Heart right ventricle (tissue), 16 donors: ENCODE measurements around the gene HTR1D. TPM values are rescaled to one million over a fixed set of nuclear protein-coding genes. Genes with fewer than 3 reads are reported as not detected.

Experiments used
- ATAC-seq, 8 donors: fragments of 200-7000 bp; cut with Tn5 transposase; one replicate each; pipeline ENCODE4 v1.9.1; 2020; ENCODE audit warnings: mild to moderate bottlenecking in 8 of 8, moderate library complexity in 8 of 8, moderate number of reproducible peaks in 1 of 8
- DNase-seq, 2 donors: peaks; one replicate each; pipeline ENCODE4 v3.0.0-alpha.2; 2020
- H3K27ac ChIP-seq, 10 donors: fragments of 200-600 bp; sonication (generic) in 2 of 10; one replicate each; pipeline versions ENCODE4 v1.5.0 to v1.8.0; 2020 to 2022; ENCODE audit warnings: mild to moderate bottlenecking in 3 of 10
- H3K27me3 ChIP-seq, 7 donors: fragments of 200-600 bp; one replicate each; pipeline ENCODE4 v1.8.0; 2021 to 2022; ENCODE audit warnings: mild to moderate bottlenecking in 2 of 7
- H3K36me3 ChIP-seq, 9 donors: fragments of 200-600 bp; sonication (generic) in 1 of 9; one replicate each; pipeline versions ENCODE4 v1.5.0 to v1.8.0; 2020 to 2022; ENCODE audit warnings: mild to moderate bottlenecking in 2 of 9
- H3K4me1 ChIP-seq, 9 donors: fragments of 200-600 bp; sonication (generic) in 1 of 9; one replicate each; pipeline versions ENCODE4 v1.5.0 to v1.8.0; 2020 to 2022; ENCODE audit warnings: mild to moderate bottlenecking in 4 of 9
- H3K4me3 ChIP-seq, 10 donors: fragments of 200-600 bp; sonication (generic) in 2 of 10; one replicate each; pipeline versions ENCODE4 v1.5.0 to v1.8.0; 2020 to 2022; ENCODE audit warnings: mild to moderate bottlenecking in 7 of 10, moderate library complexity in 2 of 10
- H3K9me3 ChIP-seq, 11 donors: fragments of 200-600 bp in 10 of 11; sonication (generic) in 2 of 11; one replicate each; pipeline versions ENCODE4 v1.5.0 to v1.8.0; 2013 to 2022; ENCODE audit warnings: mild to moderate bottlenecking in 2 of 11, control low read depth in 1 of 11, moderate library complexity in 1 of 11
- WGBS, 2 donors: extraction: QIAGEN DNeasy Blood & Tissue Kit; methylation state at CpG; one replicate each; pipeline ENCODE4 v1.1.7; 2013; ENCODE audit warnings: inconsistent platforms in 1 of 2; 5-methylcytosine and 5-hydroxymethylcytosine counted together
- intact Hi-C, 10 donors: fragments of 100-400 bp; cut with DNase I; formaldehyde crosslinking; loops; one replicate each; pipeline versions ENCODE4 v1.11.1 to v1.14.2; 2022
- polyA plus RNA-seq, 2 donors: library from polyadenylated mRNA; stranded (reverse); fragments of 200-250 nt; gene quantifications; one replicate each; pipeline ENCODE4 v1.2.3, GENCODE V29; 2013
- total RNA-seq, 10 donors: library from RNA; stranded (reverse); fragmentation: NEBNext Ultra II Directional in 3 of 10; extraction: Animal tissue kit (Norgen Biotek cat#: 25700) in 3 of 10; gene quantifications; one replicate each; pipeline versions ENCODE4 v1.2.1 to v1.2.4, GENCODE V29; 2021 to 2023
- TF ChIP-seq, protein P1 (sequence below), 9 donors: fragments of 200-600 bp; sonication (generic) in 2 of 9; IDR thresholded peaks; one replicate each; pipeline versions ENCODE4 v1.5.0 to v1.8.0; 2021 to 2022; ENCODE audit warnings: antibody characterized with exemption in 9 of 9, mild to moderate bottlenecking in 5 of 9, moderate library complexity in 1 of 9
- donor health status: Arrhythmogenic right ventricular cardiomyopathy.
- donor health status: ischemic (EF 13 %, LVEDD 7.1; RV severe dilation, severe dysfunction).
- donor health status: healthy with polysubstance abuse.
- donor health status: DM: no; HTN: yes; CAD: no.
- donor health status: DM: no; HTN: no; CAD: no.
- donor health status: ischemic (EF 25% LVEDD 6.9; RV normal size, moderate dysfunction).
- donor health status: ischemic (EF 25% LVEDD 5.7; RV mildly dilated, moderate dysfunction).
- donor health status: healthy.
- donor health status: DM: yes; HTN: yes; CAD: no.
- donor health status: Ischemic cardiomyopathy.
- donor health status: ischemic (EF 35%, LVEDD 5.7; RV mildly dilated, moderate dysfunction).
- donor health status: nonischemic (EF 11% LVEDD 7.7; RV severe dilation, severe dysfunction).
- donor health status: DM: yes; HTN: yes; CAD: no.
- donor health status: PGD.
- donor health status: ischemic (EF 29% LVEDD 5.4; RV normal size, mild dysfunction).
- donor health status: nonischemic (EF 23%, LVEDD 6.1; RV moderate dilation, normal function).

Gene HTR1D
- total and polyA plus RNA-seq, 12 donors, result 0.01 to 0.07 TPM; not detected in 10

DNA sequence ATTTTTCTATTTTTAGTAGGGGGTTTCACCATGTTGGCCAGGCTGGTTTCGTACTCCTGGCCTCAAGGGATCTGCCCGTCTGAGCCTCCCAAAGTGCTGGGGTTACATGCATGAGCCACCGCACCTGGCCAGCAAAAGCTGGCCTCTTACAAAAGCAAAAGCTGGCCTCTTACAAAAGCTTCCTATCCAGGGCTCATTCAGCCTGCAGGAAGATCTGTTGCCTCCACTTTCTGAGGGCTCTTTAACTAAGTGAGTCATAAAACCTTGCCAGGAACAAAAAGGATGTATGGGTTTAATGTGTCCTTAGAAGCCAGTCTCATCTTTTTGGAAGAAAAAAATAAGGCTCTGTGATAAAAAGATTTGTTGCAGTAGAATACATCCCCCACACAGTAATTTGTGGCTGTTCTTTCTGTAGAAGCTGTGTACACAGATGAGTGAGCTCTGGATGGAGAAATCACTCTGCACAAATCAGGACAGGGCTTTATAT is 15.0 kb downstream of the HTR1D start:
- Histone ChIP-seq H3K9me3 (no peaks in the 10 kb centered on the region), H3K27me3 (peaks cover 0 to 11% (median 0%) of the 10 kb centered on the region in 7 donors), H3K36me3 (no peaks in the 10 kb centered on the region), H3K4me1 (no peaks in the 10 kb centered on the region), H3K27ac (no peak overlapping the region), H3K4me3 (no peak overlapping the region)
- intact Hi-C loops, result loop anchor here in 1 of 10 donors (10.0 kb wide), 1 partner anchor 72 kb away; no protein-coding TSS in a partner anchor
- 69 to 76% methylated on average over 3 of the region's 3 CpGs for WGBS, 2 donors
- TF ChIP-seq, protein P1, sequence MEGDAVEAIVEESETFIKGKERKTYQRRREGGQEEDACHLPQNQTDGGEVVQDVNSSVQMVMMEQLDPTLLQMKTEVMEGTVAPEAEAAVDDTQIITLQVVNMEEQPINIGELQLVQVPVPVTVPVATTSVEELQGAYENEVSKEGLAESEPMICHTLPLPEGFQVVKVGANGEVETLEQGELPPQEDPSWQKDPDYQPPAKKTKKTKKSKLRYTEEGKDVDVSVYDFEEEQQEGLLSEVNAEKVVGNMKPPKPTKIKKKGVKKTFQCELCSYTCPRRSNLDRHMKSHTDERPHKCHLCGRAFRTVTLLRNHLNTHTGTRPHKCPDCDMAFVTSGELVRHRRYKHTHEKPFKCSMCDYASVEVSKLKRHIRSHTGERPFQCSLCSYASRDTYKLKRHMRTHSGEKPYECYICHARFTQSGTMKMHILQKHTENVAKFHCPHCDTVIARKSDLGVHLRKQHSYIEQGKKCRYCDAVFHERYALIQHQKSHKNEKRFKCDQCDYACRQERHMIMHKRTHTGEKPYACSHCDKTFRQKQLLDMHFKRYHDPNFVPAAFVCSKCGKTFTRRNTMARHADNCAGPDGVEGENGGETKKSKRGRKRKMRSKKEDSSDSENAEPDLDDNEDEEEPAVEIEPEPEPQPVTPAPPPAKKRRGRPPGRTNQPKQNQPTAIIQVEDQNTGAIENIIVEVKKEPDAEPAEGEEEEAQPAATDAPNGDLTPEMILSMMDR (IDR thresholded peaks at IDR 0.05), result no peak
- no peak for DNase-seq
- no peak for ATAC-seq

DNA sequence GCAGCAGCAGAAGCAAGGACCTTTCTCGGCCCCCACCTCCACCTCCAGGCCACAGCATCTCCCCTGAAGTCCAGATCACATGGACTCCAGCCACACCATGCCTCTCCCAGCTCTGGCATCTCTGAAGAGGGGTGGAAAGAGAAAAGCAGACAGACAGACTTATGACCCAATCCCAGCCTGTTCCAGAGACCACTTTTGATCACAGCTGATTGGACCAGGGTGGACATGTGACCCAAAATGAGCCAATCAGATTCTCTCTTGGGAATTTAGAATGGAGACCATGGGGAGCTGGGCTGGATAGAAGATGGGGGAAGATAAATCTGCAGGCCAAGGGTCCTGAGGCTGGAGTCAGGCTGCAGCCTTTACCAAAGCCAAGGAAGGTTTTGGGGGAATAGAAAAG is 16.4 kb downstream of the HTR1D start:
- Histone ChIP-seq H3K27ac (no peak overlapping the region), H3K9me3 (no peaks in the 10 kb centered on the region), H3K4me1 (no peaks in the 10 kb centered on the region), H3K36me3 (no peaks in the 10 kb centered on the region), H3K4me3 (no peak overlapping the region), H3K27me3 (peaks cover 0 to 11% (median 0%) of the 10 kb centered on the region in 7 donors)
- 82 to 87% methylated on average over 1 of the region's 1 CpG for WGBS, 2 donors
- intact Hi-C loops, result loop anchor here in 1 of 10 donors (10.0 kb wide), 1 partner anchor 74 kb away; no protein-coding TSS in a partner anchor
- DNase-seq (no peak), ATAC-seq (no peak)
- TF ChIP-seq, protein P1 (IDR thresholded peaks at IDR 0.05), result no peak

DNA sequence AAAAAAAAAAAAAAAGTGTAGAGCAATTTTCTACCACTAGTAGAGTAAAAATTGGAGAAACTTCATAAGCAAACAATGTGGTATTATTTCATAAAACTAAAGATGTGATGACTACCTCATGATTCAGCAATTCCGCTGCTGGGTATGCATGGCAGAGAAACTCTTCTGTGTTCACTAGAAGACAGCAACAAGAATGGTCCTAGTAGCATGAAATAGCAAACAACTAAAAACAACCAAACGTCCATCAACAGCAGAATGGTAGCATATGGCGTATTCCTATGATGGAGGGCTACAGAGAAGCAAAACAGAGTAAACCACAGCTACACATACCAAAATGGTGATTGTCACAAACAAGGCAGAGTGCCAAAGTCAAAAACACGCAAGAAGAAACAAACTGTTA is 18.9 kb downstream of the HTR1D start:
- 69 to 81% methylated on average over 4 of the region's 4 CpGs for WGBS, 2 donors
- no peak for DNase-seq
- TF ChIP-seq, protein P1 (IDR thresholded peaks at IDR 0.05), result no peak
- intact Hi-C loops, result no loop called here
- Histone ChIP-seq H3K36me3 (no peaks in the 10 kb centered on the region), H3K4me1 (no peaks in the 10 kb centered on the region), H3K27ac (no peak overlapping the region), H3K27me3 (peaks cover 0 to 8% (median 0%) of the 10 kb centered on the region in 7 donors), H3K9me3 (no peaks in the 10 kb centered on the region), H3K4me3 (no peak overlapping the region)
- ATAC-seq, result no peak

DNA sequence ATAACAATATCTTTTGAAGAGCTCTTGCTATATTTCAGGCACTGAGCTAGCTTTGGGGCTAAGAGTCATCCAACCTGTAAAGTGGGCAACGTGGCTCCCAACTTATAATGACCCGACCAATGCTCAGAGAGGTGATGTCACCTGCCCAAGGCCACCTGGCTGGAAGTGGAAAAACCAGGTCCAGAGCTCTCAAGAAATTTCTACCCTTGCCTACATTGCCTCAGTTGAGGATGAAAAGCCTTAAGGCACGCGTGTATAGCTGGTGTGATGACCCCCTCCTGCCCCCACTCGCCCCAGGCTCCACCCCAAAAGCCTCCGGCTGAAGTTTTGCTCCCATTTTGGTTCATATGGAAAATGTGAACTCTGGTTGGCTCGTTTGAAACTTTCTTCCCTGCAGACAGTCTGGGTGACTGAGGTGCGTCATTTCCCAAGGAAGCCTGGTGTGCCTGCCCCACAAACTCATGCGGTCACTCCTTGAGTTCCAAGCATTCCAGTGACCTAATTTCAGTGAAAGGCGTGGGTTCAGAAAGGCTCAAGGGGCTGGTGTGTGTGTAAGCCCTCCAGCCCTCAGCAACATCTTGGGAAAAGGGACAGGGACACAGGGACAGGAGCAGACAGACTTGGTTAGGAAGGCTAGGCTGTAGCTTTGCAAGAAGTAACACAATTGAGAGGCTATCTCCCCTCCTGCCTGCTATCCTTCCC is 20.5 kb downstream of the HTR1D start:
- no peaks in the 10 kb centered on the region for H3K36me3 ChIP-seq
- WGBS, 2 donors, result 53 to 64% methylated on average over 10 of the region's 10 CpGs
- intact Hi-C loops, result no loop called here
- H3K4me3 ChIP-seq, result no peak overlapping the region
- DNase-seq (no peak), ATAC-seq (peak in 3 of 8 donors; percentile 27 to 33 (median 30))
- H3K27me3 ChIP-seq, result peaks cover 0 to 8% (median 0%) of the 10 kb centered on the region in 7 donors
- TF ChIP-seq, protein P1 (IDR thresholded peaks at IDR 0.05), result no peak
- no peaks in the 10 kb centered on the region for H3K9me3 ChIP-seq
- no peaks in the 10 kb centered on the region for H3K4me1 ChIP-seq
- H3K27ac ChIP-seq, result no peak overlapping the region
